K562 (cell line): ENCODE results near the gene KIF6. TPM values are rescaled to one million over a fixed set of nuclear protein-coding genes. Genes with fewer than 3 reads are reported as not detected.

Experiments used
- E2F1 ChIP-seq: sonication (generic); formaldehyde crosslinking; IDR thresholded peaks from 2 replicates; pipeline ENCODE4 v1.8.1; 2023; ENCODE audit warnings: mild to moderate bottlenecking, missing genetic modification reagents, moderate library complexity
- MAZ ChIP-seq, 2 experiments: fragments of 450-650 bp in 1 of 2; sonication (generic) in 1 of 2; formaldehyde crosslinking; IDR thresholded peaks in 1 of 2; conservative IDR thresholded peaks in 1 of 2; 2 replicates each; pipeline versions ENCODE4 v1.4.0 to v1.5.0; 2020; ENCODE audit warnings: mild to moderate bottlenecking in 1 of 2, missing genetic modification reagents in 1 of 2
- SMAD2 ChIP-seq: fragments of 150-350 bp; IDR thresholded peaks from 2 replicates; pipeline ENCODE4 v1.6.1; 2014; ENCODE audit warnings: low read depth, mild to moderate bottlenecking, low read length
- ZBTB43 ChIP-seq: sonication (generic); formaldehyde crosslinking; IDR thresholded peaks from 2 replicates; pipeline ENCODE4 v1.8.0; 2023; ENCODE audit warnings: mild to moderate bottlenecking, missing genetic modification reagents
- ZBTB49 ChIP-seq: sonication (generic); formaldehyde crosslinking; IDR thresholded peaks from 2 replicates; pipeline ENCODE4 v1.8.0; 2022; ENCODE audit warnings: missing genetic modification reagents, mild to moderate bottlenecking, borderline replicate concordance
- ZFP1 ChIP-seq: fragments of 450-650 bp; formaldehyde crosslinking; IDR thresholded peaks from 2 replicates; pipeline ENCODE4 v1.4.0; 2020; ENCODE audit warnings: mild to moderate bottlenecking, mixed read lengths
- ZNF121 ChIP-seq: sonication (generic); formaldehyde crosslinking; conservative IDR thresholded peaks from 2 replicates; pipeline ENCODE4 v1.8.0; 2022; ENCODE audit warnings: missing genetic modification reagents
- ZNF408 ChIP-seq: fragments of 250-450 bp; sonication (Bioruptor Pico); IDR thresholded peaks from 2 replicates; pipeline ENCODE4 v1.4.0; 2020; ENCODE audit warnings: low read depth, mild to moderate bottlenecking, moderate library complexity
- polyA plus RNA-seq, 8 experiments: library from polyadenylated mRNA; depleted of rRNA in 4 of 8; stranded (reverse) in 5 of 8; unstranded in 3 of 8; fragments of >200 nt; fragmentation: Nextera tagmentation in 2 of 8; fragmentation: Illumina TruSeq in 1 of 8; extraction: Ambion mirVana in 2 of 8; extraction: Trizol in 1 of 8; gene quantifications; 2 replicates each; pipeline versions ENCODE4 v1.2.1 to v1.2.3, GENCODE V29; 2011 to 2014; ENCODE audit warnings: inconsistent platforms in 1 of 8, missing spikeins in 1 of 8
- total RNA-seq, 7 experiments: library from RNA; depleted of rRNA in 6 of 7; stranded (reverse); fragments of >200 nt in 6 of 7; fragmentation: Illumina TruSeq in 2 of 7; extraction: Trizol in 2 of 7; gene quantifications; 2 replicates each; pipeline versions ENCODE4 v1.2.1 to v1.2.3, GENCODE V29; 2011 to 2021; ENCODE audit warnings: low replicate concordance in 1 of 7

Gene KIF6
- total and polyA plus RNA-seq, 9 of the 15 experiments (the other 6 are each of a cell fraction or from before 2014, with no cell fraction given): not detected

GRCh38 chr6:39309942-39310531 is 415.2 kb downstream of the KIF6 start (continued):
- TF ChIP-seq E2F1 (CRISPR knock-in tag): no peak
- TF ChIP-seq SMAD2: no peak
- TF ChIP-seq ZNF408: no peak
- TF ChIP-seq MAZ (CRISPR knock-in tag; conservative IDR thresholded peaks at IDR 0.05 in 1 of 2, IDR thresholded peaks at IDR 0.05 in 1 of 2): 0 out of 4 replicates have a peak, but pooled peaks of 1 of the 2 experiments have one; percentile 16
- TF ChIP-seq ZNF121 (CRISPR knock-in tag): no peak
- no peak for TF ChIP-seq ZFP1 (CRISPR knock-in tag)
- no peak for TF ChIP-seq ZBTB43
- no peak for TF ChIP-seq ZBTB49 (CRISPR knock-in tag)
